DMS 273 (cell line): ENCODE measurements around the gene NOSIP.

ENCODE experiments used
- DNase-seq: peaks from one replicate; lab custom pipeline; 2025; ENCODE audit not compliant: unreplicated experiment; lab: John Stamatoyannopoulos, UW

NOSIP gene

DNA sequence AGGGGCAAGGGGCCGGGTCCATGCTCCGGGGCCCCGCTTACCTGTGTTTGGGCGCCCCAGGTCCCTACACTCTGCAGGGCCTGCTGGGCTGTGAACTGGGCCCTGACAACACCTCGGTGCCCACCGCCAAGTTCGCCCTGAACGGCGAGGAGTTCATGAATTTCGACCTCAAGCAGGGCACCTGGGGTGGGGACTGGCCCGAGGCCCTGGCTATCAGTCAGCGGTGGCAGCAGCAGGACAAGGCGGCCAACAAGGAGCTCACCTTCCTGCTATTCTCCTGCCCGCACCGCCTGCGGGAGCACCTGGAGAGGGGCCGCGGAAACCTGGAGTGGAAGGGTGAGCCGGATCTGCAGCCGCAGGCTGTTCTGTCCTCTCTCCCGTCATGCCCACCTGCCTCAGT lies 66.2 kb downstream of the NOSIP start:
- DNase-seq: no peak

- peak; percentile 62 for DNase-seq
Measured at GRCh38 chr19:49513746-49514118, 66.6 kb downstream of the NOSIP start.

DNA sequence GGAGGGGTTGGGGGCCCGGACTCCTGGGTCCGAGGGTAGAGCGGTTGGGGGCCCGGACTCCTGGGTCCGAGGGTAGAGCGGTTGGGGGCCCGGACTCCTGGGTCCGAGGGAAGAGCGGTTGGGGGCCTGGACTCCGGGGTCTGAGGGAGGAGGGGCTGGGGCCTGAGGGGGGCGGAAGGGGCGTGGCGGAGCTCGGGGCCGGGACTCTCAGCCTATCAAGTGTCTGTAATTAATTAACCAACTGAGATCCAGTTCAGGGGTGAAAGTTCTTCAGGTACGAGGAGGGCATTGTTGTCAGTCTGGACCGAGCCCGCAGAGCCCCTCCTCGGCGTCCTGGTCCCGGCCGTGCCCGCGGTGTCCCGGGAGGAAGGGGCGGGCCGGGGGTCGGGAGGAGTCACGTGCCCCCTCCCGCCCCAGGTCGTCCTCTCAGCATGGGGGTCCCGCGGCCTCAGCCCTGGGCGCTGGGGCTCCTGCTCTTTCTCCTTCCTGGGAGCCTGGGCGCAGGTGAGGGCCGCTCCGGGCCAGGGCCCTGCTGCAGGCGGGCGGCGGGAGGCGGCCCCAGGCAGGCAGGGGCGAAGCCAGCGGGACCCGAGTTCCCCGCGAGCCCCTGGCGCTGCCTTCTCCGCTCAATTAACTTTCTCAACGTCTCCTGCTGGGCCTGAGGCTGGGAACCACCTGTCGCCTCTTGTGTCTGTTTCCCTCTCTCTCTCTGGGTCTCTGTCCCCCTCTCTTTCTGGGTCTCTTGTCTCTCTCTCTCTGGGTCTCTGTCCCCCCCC lies 67.2 kb downstream of the NOSIP start:
- DNase-seq: peak; percentile 89

DNA sequence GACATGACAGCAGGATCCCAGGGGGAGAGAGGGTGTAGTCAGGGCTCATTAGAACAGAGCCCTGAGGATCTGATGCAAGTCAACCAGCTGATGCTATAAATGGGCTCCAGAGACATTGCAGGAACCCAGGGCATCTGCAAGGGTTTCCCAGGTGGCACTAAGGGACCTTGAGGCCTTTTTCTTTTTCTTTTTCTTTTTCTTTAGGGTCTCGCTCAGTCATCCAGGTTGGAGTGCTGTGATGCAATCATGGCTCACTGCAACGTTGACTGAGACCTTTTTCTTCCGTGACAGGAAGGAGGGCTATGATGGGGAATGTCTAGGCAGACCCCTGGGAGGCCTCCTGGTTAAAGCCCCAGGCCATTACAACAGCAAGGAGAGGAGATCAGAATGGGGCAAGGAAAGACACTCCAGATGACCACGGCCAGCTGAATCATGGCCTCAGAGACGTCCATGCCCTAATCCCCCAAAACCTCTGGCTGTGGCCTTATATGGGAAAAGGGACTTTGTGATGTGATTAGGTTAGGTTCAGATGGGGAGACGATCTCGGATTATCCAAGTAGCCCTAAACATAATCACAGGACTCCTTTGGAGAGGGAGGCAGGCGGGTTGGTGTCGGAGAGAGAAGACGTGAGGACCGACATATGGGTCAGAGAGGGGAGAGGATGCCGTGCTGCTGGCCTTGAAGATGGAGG lies 72.4 kb downstream of the NOSIP start:
- DNase-seq: no peak

DNA sequence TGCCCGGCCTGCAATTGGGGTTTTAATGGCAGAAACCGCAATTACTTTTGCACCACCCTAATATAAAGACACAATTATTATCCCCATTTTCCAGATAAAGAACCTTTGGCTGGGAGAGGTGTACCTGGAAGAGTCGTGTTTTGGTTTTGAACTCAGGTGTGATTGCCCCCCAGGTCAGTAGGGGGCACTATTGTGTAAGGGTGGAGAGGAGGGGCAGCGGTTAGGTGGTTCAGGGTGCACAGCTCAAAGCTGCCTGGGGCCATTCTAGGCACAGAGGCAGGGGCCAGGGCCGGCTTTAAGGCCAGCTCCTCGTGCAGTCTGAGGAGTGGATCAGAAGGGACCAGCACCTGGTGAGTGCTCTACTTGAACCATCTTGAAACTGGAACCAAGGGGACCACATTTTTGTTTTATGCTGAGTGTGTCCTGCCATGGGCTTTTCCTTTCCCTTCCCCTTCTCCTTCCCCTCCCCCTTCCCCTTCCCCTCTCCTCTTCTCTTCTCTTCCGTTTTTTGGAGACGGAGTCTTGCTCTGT lies 73.7 kb downstream of the NOSIP start:
- peak; percentile 86 for DNase-seq
